Smooth muscle cell (in vitro differentiated cells): ENCODE results near the gene OLIG2. TPM values are rescaled to one million over a fixed set of nuclear protein-coding genes. Genes with fewer than 3 reads are reported as not detected.

Experiments used
- DNase-seq: peaks from one replicate; lab custom pipeline; 2025; ENCODE audit not compliant: unreplicated experiment; lab: John Stamatoyannopoulos, UW
- H2AFZ ChIP-seq: fragments of 200-600 bp; sonication (generic); 2 replicates; pipeline ENCODE4 v1.6.0; 2016; ENCODE audit warnings: antibody characterized with exemption, low read depth, mild to moderate bottlenecking
- H3F3A ChIP-seq: fragments of 200-600 bp; sonication (generic); 2 replicates; pipeline ENCODE4 v1.6.0; 2017; ENCODE audit warnings: antibody characterized with exemption, low read depth
- H3K27ac ChIP-seq: fragments of 200-600 bp; sonication (generic); 2 replicates; pipeline ENCODE4 v1.5.1; 2016; ENCODE audit warnings: low read depth, mild to moderate bottlenecking
- H3K27me3 ChIP-seq: fragments of 200-600 bp; sonication (generic); 2 replicates; pipeline ENCODE4 v1.6.1; 2016; ENCODE audit warnings: low read depth, mild to moderate bottlenecking
- H3K36me3 ChIP-seq: fragments of 200-600 bp; sonication (generic); 2 replicates; pipeline ENCODE4 v1.5.1; 2016; ENCODE audit warnings: low read depth
- H3K4me1 ChIP-seq: fragments of 200-600 bp; sonication (generic); 2 replicates; pipeline ENCODE4 v1.5.1; 2016; ENCODE audit warnings: low read depth
- H3K4me2 ChIP-seq: fragments of 200-600 bp; sonication (generic); 2 replicates; pipeline ENCODE4 v1.6.0; 2016; ENCODE audit warnings: mild to moderate bottlenecking
- H3K4me3 ChIP-seq: fragments of 200-600 bp; sonication (generic); 2 replicates; pipeline ENCODE4 v1.5.1; 2016; ENCODE audit warnings: mild to moderate bottlenecking
- H3K79me2 ChIP-seq: fragments of 200-600 bp; sonication (generic); 2 replicates; pipeline ENCODE4 v1.6.0; 2016; ENCODE audit warnings: low read depth, mild to moderate bottlenecking
- H3K9ac ChIP-seq: fragments of 200-600 bp; sonication (generic); 2 replicates; pipeline ENCODE4 v1.6.0; 2016; ENCODE audit warnings: low read depth
- H3K9me3 ChIP-seq: fragments of 200-600 bp; sonication (generic); replicated peaks from 2 replicates; pipeline ENCODE4 v1.5.1; 2016; ENCODE audit warnings: low read depth
- H4K20me1 ChIP-seq: fragments of 200-600 bp; sonication (generic); 2 replicates; pipeline ENCODE4 v1.6.0; 2016; ENCODE audit warnings: low read depth
- CTCF ChIP-seq: fragments of 200-600 bp; sonication (generic); IDR thresholded peaks from 2 replicates; pipeline ENCODE4 v1.5.1; 2017; ENCODE audit warnings: borderline replicate concordance, mild to moderate bottlenecking, antibody characterized with exemption; ENCODE audit not compliant: insufficient read depth, poor library complexity, severe bottlenecking
- WGBS: methylation state at CpG from one replicate; pipeline ENCODE4 v1.1.7; 2016; ENCODE audit warnings: low lambda C conversion rate; 5-methylcytosine and 5-hydroxymethylcytosine counted together
- polyA plus RNA-seq: library from polyadenylated mRNA; unstranded; fragments of >200 nt; fragmentation: Nextera tagmentation; extraction: Ambion mirVana; gene quantifications from 2 replicates; pipeline ENCODE4 v1.2.1, GENCODE V29; 2016
- total RNA-seq: library from RNA; depleted of rRNA; stranded (reverse); fragments of >200 nt; gene quantifications from 2 replicates; pipeline ENCODE4 v1.2.3, GENCODE V29; 2014

OLIG2 gene
- total and polyA plus RNA-seq, 2 experiments from 2014 or later = not detected

DNA sequence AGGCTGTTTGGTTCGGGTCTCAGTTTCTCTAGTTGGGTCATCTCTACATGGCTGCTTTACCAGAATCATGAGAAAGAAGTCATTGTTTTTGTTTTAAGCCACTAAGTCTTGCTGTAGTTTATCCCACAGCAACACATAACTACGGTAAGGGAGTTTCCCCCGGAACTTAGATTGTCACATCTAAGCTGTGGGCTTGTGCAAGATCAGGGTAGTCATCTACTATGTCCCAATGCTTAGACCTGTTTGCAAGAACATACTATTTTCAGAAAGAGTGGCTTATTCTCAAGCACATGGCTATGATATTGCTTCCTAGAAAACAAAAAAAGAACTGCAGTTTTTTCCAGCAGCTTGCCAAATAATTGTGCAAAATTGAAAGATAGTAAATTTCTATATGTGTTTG, 18.0 kb upstream of the OLIG2 start:
- Histone ChIP-seq H2AFZ (no peak overlapping the region), H3K79me2 (no peaks in the 10 kb centered on the region), H3K27ac (no peak overlapping the region), H3K4me1 (no peaks in the 10 kb centered on the region), H3K4me3 (no peak overlapping the region), H3K36me3 (no peaks in the 10 kb centered on the region), H3K4me2 (no peak overlapping the region), H4K20me1 (no peaks in the 10 kb centered on the region), H3F3A (no peaks in the 10 kb centered on the region), H3K9ac (no peak overlapping the region), H3K27me3 (peaks cover 21% of the 10 kb centered on the region), H3K9me3 (no peaks in the 10 kb centered on the region)
- no peak for DNase-seq
- 82% methylated on average over 3 of the region's 3 CpGs for WGBS
- no peak for TF ChIP-seq CTCF

GRCh38 chr21:33008333-33009051, 17.2 kb upstream of the OLIG2 start:
- H3K36me3 ChIP-seq = no peaks in the 10 kb centered on the region
- H3F3A ChIP-seq = no peaks in the 10 kb centered on the region
- H2AFZ ChIP-seq = no peak overlapping the region
- no peak overlapping the region for H3K4me3 ChIP-seq
- no peak for TF ChIP-seq CTCF
- H3K79me2 ChIP-seq = no peaks in the 10 kb centered on the region
- H3K27ac ChIP-seq = no peak overlapping the region
- peaks cover 21% of the 10 kb centered on the region for H3K27me3 ChIP-seq
- no peak for DNase-seq
- no peak overlapping the region for H3K4me2 ChIP-seq
- H3K9ac ChIP-seq = no peak overlapping the region
- WGBS = 75% methylated on average over 3 of the region's 3 CpGs
- H3K4me1 ChIP-seq = no peaks in the 10 kb centered on the region
- no peaks in the 10 kb centered on the region for H4K20me1 ChIP-seq
- no peaks in the 10 kb centered on the region for H3K9me3 ChIP-seq

DNA sequence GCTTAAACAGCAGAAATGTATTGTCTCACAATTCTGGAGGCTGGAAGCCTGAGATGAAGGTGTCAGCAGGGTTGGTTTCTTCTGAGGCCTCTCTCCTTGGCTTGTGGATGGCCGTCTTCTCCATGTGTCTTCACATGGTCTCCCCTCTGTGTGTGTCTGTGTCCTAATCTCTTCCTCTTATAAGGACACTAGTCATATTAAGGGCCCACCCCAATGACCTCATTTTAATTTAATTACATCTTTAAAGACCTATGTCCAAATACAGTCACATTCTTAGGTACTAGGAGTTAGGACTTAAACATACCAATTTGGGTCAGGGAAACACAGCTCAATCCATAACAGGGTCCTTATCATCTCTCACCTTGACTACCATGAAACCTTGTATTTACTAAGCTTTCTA, 14.8 kb upstream of the OLIG2 start:
- WGBS = 81% methylated on average over 1 of the region's 1 CpG
- H3K27ac ChIP-seq = peak overlapping the region; percentile 79
- peak overlapping the region; percentile 53 for H3K4me2 ChIP-seq

More for the DNA sequence above, 14.8 kb upstream of the OLIG2 start:
- no peak overlapping the region for H2AFZ ChIP-seq
- H3K79me2 ChIP-seq = no peaks in the 10 kb centered on the region
- H3K36me3 ChIP-seq = no peaks in the 10 kb centered on the region
- no peak for TF ChIP-seq CTCF
- peaks cover 30% of the 10 kb centered on the region for H3K27me3 ChIP-seq
- H3K9me3 ChIP-seq = no peaks in the 10 kb centered on the region
- DNase-seq = no peak
- H3K9ac ChIP-seq = peak overlapping the region; percentile 48
- no peak overlapping the region for H3K4me3 ChIP-seq
- H3F3A ChIP-seq = no peaks in the 10 kb centered on the region
- no peaks in the 10 kb centered on the region for H4K20me1 ChIP-seq
- H3K4me1 ChIP-seq = no peaks in the 10 kb centered on the region
